DMS53 treated with DMSO at 0.1 percent for 48 hours (cell line): Measurements from ENCODE around the gene PRR5.
"Not testable (repeated sequence)": the region's sequence is repeated elsewhere in the genome, so short reads cannot be mapped to it uniquely, and the experiment has no call there.

Experiments used
- DNase-seq: peaks from one replicate; lab custom pipeline; 2025; ENCODE audit not compliant: unreplicated experiment; lab: John Stamatoyannopoulos, UW

Gene PRR5

GRCh38 chr22:44732661-44733060 lies 30.7 kb downstream of the PRR5 start:
- no peak for DNase-seq

- DNase-seq, result no peak
Observed at GRCh38 chr22:44733426-44734106, 31.6 kb downstream of the PRR5 start.

- DNase-seq, result no peak
Observed at GRCh38 chr22:44734278-44734677, 32.3 kb downstream of the PRR5 start.

GRCh38 chr22:44734801-44735517 lies 33.0 kb downstream of the PRR5 start:
- DNase-seq, result no peak

- peak; percentile 16 for DNase-seq
Observed at GRCh38 chr22:44735518-44736428, 33.8 kb downstream of the PRR5 start.

GRCh38 chr22:44736581-44737405 lies 34.8 kb downstream of the PRR5 start:
- peak; percentile 8 for DNase-seq

GRCh38 chr22:44737406-44738346 lies 35.7 kb downstream of the PRR5 start:
- peak; percentile 18 for DNase-seq

GRCh38 chr22:44738347-44738715 lies 36.3 kb downstream of the PRR5 start:
- peak; percentile 60 for DNase-seq

GRCh38 chr22:44739024-44739423 lies 37.0 kb downstream of the PRR5 start:
- DNase-seq, result no peak

- not testable (repeated sequence) for DNase-seq
Observed at GRCh38 chr22:44739666-44740065, 37.7 kb downstream of the PRR5 start.

- no peak for DNase-seq
Observed at GRCh38 chr22:44740307-44740706, 38.3 kb downstream of the PRR5 start.

- peak; percentile 39 for DNase-seq
Observed at GRCh38 chr22:44741929-44742328, 39.9 kb downstream of the PRR5 start.

GRCh38 chr22:44743247-44743646 lies 41.2 kb downstream of the PRR5 start:
- DNase-seq, result no peak

- no peak for DNase-seq
Observed at GRCh38 chr22:44743804-44744211, 41.8 kb downstream of the PRR5 start.

GRCh38 chr22:44745853-44746789 lies 44.1 kb downstream of the PRR5 start:
- DNase-seq, result no peak

GRCh38 chr22:44747784-44748127 lies 45.8 kb downstream of the PRR5 start:
- DNase-seq, result not testable (repeated sequence)

- no peak for DNase-seq
Observed at GRCh38 chr22:44748524-44748923, 46.5 kb downstream of the PRR5 start.

- DNase-seq, result no peak
Observed at GRCh38 chr22:44750481-44750880, 48.5 kb downstream of the PRR5 start.
